Body of pancreas (tissue), 4 donors: ENCODE data around the gene SLMAP.

Experiments used
- POLR2A ChIP-seq, 3 donors: fragments of 450-650 bp; IDR thresholded peaks; one replicate each; pipeline ENCODE4 v1.6.1; 2016; ENCODE audit warnings: antibody characterized with exemption in 3 of 3, mild to moderate bottlenecking in 2 of 3
- TF ChIP-seq, protein P1 (sequence below), 7 experiments: fragments of 450-650 bp in 4 of 7; fragments of 200-600 bp in 3 of 7; sonication (generic) in 3 of 7; IDR thresholded peaks; one replicate each; pipeline ENCODE4 v1.5.1; 2016 to 2019; ENCODE audit warnings: antibody characterized with exemption in 7 of 7

DNA sequence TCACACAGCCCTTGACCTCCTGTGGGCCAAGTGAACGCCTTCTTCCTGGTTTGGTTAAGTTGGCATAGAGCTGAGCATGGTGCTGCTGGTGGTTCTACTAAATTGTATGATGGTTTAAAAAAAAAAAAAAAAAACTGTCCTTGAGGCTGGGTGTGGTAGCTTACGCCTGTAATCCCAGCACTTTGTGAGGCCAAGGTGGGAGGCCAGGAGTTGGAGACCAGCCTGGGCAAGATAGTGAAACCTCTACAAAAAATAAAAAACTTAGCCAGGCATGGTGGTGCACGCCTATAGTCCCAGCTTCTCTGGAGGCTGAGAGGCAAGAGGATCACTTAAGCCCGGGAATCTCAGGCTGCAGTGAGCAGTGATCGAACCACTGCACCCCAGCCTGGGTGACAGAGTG, 193.2 kb downstream of the SLMAP start:
- TF ChIP-seq, protein P1, sequence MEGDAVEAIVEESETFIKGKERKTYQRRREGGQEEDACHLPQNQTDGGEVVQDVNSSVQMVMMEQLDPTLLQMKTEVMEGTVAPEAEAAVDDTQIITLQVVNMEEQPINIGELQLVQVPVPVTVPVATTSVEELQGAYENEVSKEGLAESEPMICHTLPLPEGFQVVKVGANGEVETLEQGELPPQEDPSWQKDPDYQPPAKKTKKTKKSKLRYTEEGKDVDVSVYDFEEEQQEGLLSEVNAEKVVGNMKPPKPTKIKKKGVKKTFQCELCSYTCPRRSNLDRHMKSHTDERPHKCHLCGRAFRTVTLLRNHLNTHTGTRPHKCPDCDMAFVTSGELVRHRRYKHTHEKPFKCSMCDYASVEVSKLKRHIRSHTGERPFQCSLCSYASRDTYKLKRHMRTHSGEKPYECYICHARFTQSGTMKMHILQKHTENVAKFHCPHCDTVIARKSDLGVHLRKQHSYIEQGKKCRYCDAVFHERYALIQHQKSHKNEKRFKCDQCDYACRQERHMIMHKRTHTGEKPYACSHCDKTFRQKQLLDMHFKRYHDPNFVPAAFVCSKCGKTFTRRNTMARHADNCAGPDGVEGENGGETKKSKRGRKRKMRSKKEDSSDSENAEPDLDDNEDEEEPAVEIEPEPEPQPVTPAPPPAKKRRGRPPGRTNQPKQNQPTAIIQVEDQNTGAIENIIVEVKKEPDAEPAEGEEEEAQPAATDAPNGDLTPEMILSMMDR (IDR thresholded peaks at IDR 0.05), result no peak
- no peak for TF ChIP-seq POLR2A (IDR thresholded peaks at IDR 0.05)
